K562 (cell line): ENCODE data around the gene TEX38. TPM values are rescaled to one million over a fixed set of nuclear protein-coding genes. Genes with fewer than 3 reads are reported as not detected.

ENCODE experiments used
- ATF3 ChIP-seq, 2 experiments: fragments of 450-650 bp in 1 of 2; sonication (generic) in 1 of 2; formaldehyde crosslinking in 1 of 2; IDR thresholded peaks in 1 of 2; conservative IDR thresholded peaks in 1 of 2; 2 replicates each; pipeline versions ENCODE4 v1.6.1 to v1.8.1; 2016 to 2023; ENCODE audit warnings: mild to moderate bottlenecking in 2 of 2, moderate library complexity in 2 of 2, inconsistent platforms in 1 of 2, missing genetic modification reagents in 1 of 2
- BHLHE40 ChIP-seq: IDR thresholded peaks from 2 replicates; pipeline ENCODE4 v1.6.1; 2011; ENCODE audit warnings: low read length, improper control_type of control experiment
- CHD1 ChIP-seq: fragments of 200-600 bp; sonication (generic); IDR thresholded peaks from one replicate; pipeline ENCODE4 v1.6.1; 2012; ENCODE audit warnings: mild to moderate bottlenecking, moderate library complexity, low read length, inconsistent platforms
- CREB1 ChIP-seq, 2 experiments: sonication (generic) in 1 of 2; formaldehyde crosslinking in 1 of 2; IDR thresholded peaks; 2 replicates each; pipeline versions ENCODE4 v1.6.1 to v1.8.0; 2012 to 2022; ENCODE audit warnings: inconsistent platforms in 1 of 2, mild to moderate bottlenecking in 1 of 2, missing genetic modification reagents in 1 of 2, moderate library complexity in 1 of 2
- CREBBP ChIP-seq: IDR thresholded peaks from one replicate; pipeline ENCODE4 v1.6.1; 2012; ENCODE audit warnings: low read depth, mild to moderate bottlenecking, control low read depth, inconsistent platforms, low read length
- DMBX1 ChIP-seq: fragments of 250-450 bp; sonication (Bioruptor Pico); IDR thresholded peaks from 2 replicates; pipeline ENCODE4 v1.8.0; 2022; ENCODE audit warnings: inconsistent platforms, mild to moderate bottlenecking, moderate library complexity, borderline replicate concordance
- EP300 ChIP-seq: IDR thresholded peaks from 2 replicates; pipeline ENCODE4 v1.6.1; 2012; ENCODE audit warnings: low read length, improper control_type of control experiment
- FOXA3 ChIP-seq, 2 experiments: fragments of 450-650 bp in 1 of 2; sonication (generic) in 1 of 2; formaldehyde crosslinking; IDR thresholded peaks in 1 of 2; conservative IDR thresholded peaks in 1 of 2; 2 replicates each; pipeline versions ENCODE4 v1.4.0 to v1.8.0; 2020 to 2022; ENCODE audit warnings: mild to moderate bottlenecking in 2 of 2, missing genetic modification reagents in 1 of 2
- FOXK2 ChIP-seq, 2 experiments: fragments of 450-650 bp; IDR thresholded peaks in 1 of 2; conservative IDR thresholded peaks in 1 of 2; 2 replicates each; pipeline ENCODE4 v1.6.1; 2016; ENCODE audit warnings: low read depth in 2 of 2, mild to moderate bottlenecking in 1 of 2
- JUN ChIP-seq, 2 experiments: sonication (generic) in 1 of 2; formaldehyde crosslinking in 1 of 2; IDR thresholded peaks; 2 replicates each; pipeline versions ENCODE4 v1.6.1 to v1.8.0; 2012 to 2022; ENCODE audit warnings: borderline replicate concordance in 2 of 2, mild to moderate bottlenecking in 2 of 2, improper control_type of control experiment in 1 of 2, low read depth in 1 of 2, low read length in 1 of 2, missing genetic modification reagents in 1 of 2
- JUND ChIP-seq, 2 experiments: IDR thresholded peaks; 2 replicates in 1 of 2; 3 replicates in 1 of 2; pipeline ENCODE4 v1.6.1; 2011; ENCODE audit warnings: borderline replicate concordance in 2 of 2, low read depth in 2 of 2, low read length in 2 of 2, improper control_type of control experiment in 1 of 2, missing biosample characterization in 1 of 2, missing genetic modification characterization in 1 of 2, missing genetic modification reagents in 1 of 2
- MAFG ChIP-seq: fragments of 450-650 bp; conservative IDR thresholded peaks from 2 replicates; pipeline ENCODE4 v1.6.1; 2016; ENCODE audit warnings: missing genetic modification characterization, missing compliant biosample characterization
- MAZ ChIP-seq, 2 experiments: fragments of 450-650 bp in 1 of 2; sonication (generic) in 1 of 2; formaldehyde crosslinking; IDR thresholded peaks in 1 of 2; conservative IDR thresholded peaks in 1 of 2; 2 replicates each; pipeline versions ENCODE4 v1.4.0 to v1.5.0; 2020; ENCODE audit warnings: mild to moderate bottlenecking in 1 of 2, missing genetic modification reagents in 1 of 2
- MEIS2 ChIP-seq: fragments of 450-650 bp; IDR thresholded peaks from 2 replicates; pipeline ENCODE4 v1.6.1; 2014; ENCODE audit warnings: mild to moderate bottlenecking; ENCODE audit not compliant: partially characterized antibody
- NRF1 ChIP-seq, 2 experiments: fragments of 450-650 bp; IDR thresholded peaks in 1 of 2; conservative IDR thresholded peaks in 1 of 2; 2 replicates each; pipeline ENCODE4 v1.6.1; 2014; ENCODE audit warnings: mild to moderate bottlenecking in 2 of 2
- PKNOX1 ChIP-seq: fragments of 450-650 bp; IDR thresholded peaks from 2 replicates; pipeline ENCODE4 v1.6.1; 2016
- POU5F1 ChIP-seq: fragments of 150-350 bp; IDR thresholded peaks from 2 replicates; pipeline ENCODE4 v1.6.1; 2014; ENCODE audit warnings: borderline replicate concordance, low read length, low read depth, mild to moderate bottlenecking; ENCODE audit not compliant: partially characterized antibody
- SMARCC2 ChIP-seq: fragments of 450-650 bp; IDR thresholded peaks from 2 replicates; pipeline ENCODE4 v1.6.1; 2017; ENCODE audit warnings: antibody characterized with exemption, moderate library complexity, mild to moderate bottlenecking, low read depth
- SP1 ChIP-seq: sonication (generic); formaldehyde crosslinking; IDR thresholded peaks from 2 replicates; pipeline ENCODE4 v1.8.1; 2022; ENCODE audit warnings: mild to moderate bottlenecking, missing genetic modification reagents
- TCF3 ChIP-seq: sonication (generic); formaldehyde crosslinking; IDR thresholded peaks from 2 replicates; pipeline ENCODE4 v1.4.0; 2020; ENCODE audit warnings: mild to moderate bottlenecking, missing genetic modification reagents
- ZBTB12 ChIP-seq: fragments of 250-450 bp; sonication (Bioruptor Pico); IDR thresholded peaks from 2 replicates; pipeline ENCODE4 v1.4.0; 2020
- ZNF175 ChIP-seq: fragments of 200-800 bp; sonication (Bioruptor generic); IDR thresholded peaks from 2 replicates; pipeline ENCODE4 v1.6.1; 2016; ENCODE audit warnings: low read depth, mild to moderate bottlenecking, missing genetic modification characterization, missing compliant biosample characterization
- ZNF583 ChIP-seq: fragments of 250-450 bp; sonication (Bioruptor Pico); IDR thresholded peaks from 2 replicates; pipeline ENCODE4 v1.4.0; 2020
- polyA plus RNA-seq, 8 experiments: library from polyadenylated mRNA; depleted of rRNA in 4 of 8; stranded (reverse) in 5 of 8; unstranded in 3 of 8; fragments of >200 nt; fragmentation: Nextera tagmentation in 2 of 8; fragmentation: Illumina TruSeq in 1 of 8; extraction: Ambion mirVana in 2 of 8; extraction: Trizol in 1 of 8; gene quantifications; 2 replicates each; pipeline versions ENCODE4 v1.2.1 to v1.2.3, GENCODE V29; 2011 to 2014; ENCODE audit warnings: inconsistent platforms in 1 of 8, missing spikeins in 1 of 8
- total RNA-seq, 7 experiments: library from RNA; depleted of rRNA in 6 of 7; stranded (reverse); fragments of >200 nt in 6 of 7; fragmentation: Illumina TruSeq in 2 of 7; extraction: Trizol in 2 of 7; gene quantifications; 2 replicates each; pipeline versions ENCODE4 v1.2.1 to v1.2.3, GENCODE V29; 2011 to 2021; ENCODE audit warnings: low replicate concordance in 1 of 7

The TEX38 gene
- total and polyA plus RNA-seq, 9 of the 15 experiments (the other 6 are each of a cell fraction or from before 2014, with no cell fraction given), result not detected

DNA sequence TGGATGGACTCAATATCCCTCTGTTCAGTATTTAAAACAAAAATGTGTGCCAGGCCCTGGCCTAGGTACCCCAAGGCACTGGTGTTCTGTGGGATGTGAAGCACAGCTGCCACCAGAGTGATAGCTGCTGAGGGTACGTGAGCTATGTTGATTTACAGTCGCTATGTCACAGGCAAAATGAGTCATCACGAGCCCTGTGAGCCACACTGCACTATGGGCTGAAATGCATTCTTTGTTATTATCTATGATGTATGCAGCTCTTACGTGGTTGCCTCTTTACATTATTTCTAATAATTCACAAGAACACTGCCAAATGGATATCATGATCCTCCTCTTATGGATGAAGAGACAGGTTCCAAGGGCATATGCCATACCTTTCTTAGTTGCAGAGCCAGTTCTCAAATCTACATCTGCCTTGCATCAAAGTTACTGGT, 2.1 kb downstream of the TEX38 start (continued):
- peak; percentile 97 for TF ChIP-seq JUN (IDR thresholded peaks at IDR 0.05; ENCODE audit: borderline replicate concordance, low read depth, low read length)
- TF ChIP-seq JUN (CRISPR knock-in tag; IDR thresholded peaks at IDR 0.05; ENCODE audit: borderline replicate concordance), result no peak
- TF ChIP-seq JUND (IDR thresholded peaks at IDR 0.05; ENCODE audit: borderline replicate concordance, low read depth, low read length), result peak; percentile 97
- TF ChIP-seq JUND (tag; IDR thresholded peaks at IDR 0.05; ENCODE audit: borderline replicate concordance, low read depth, low read length), result peak; percentile 99
- peak; percentile 48; the same call in 1 of the 2 replicates for TF ChIP-seq SMARCC2
- no peak for TF ChIP-seq ZNF175 (CRISPR knock-in tag)
- TF ChIP-seq MAZ (CRISPR knock-in tag; conservative IDR thresholded peaks at IDR 0.05 in 1 of 2, IDR thresholded peaks at IDR 0.05 in 1 of 2), result 0 out of 4 replicates have a peak, but pooled peaks of 1 of the 2 experiments have one; percentile 41
- TF ChIP-seq CREBBP, result no peak
- TF ChIP-seq TCF3 (CRISPR knock-in tag), result peak; percentile 71
- TF ChIP-seq EP300, result peak; percentile 10; the same call in 1 of the 2 replicates
- TF ChIP-seq BHLHE40, result peak; percentile 44; the same call in 1 of the 2 replicates
- TF ChIP-seq NRF1 (conservative IDR thresholded peaks at IDR 0.05 in 1 of 2, IDR thresholded peaks at IDR 0.05 in 1 of 2), result no peak
- TF ChIP-seq CHD1, result no peak
- TF ChIP-seq DMBX1 (CRISPR knock-in tag), result 0 out of 2 replicates have a peak, but pooled peaks have one; percentile 28
- TF ChIP-seq MAFG (tag), result 0 out of 2 replicates have a peak, but pooled peaks have one; percentile 4
- peak; percentile 57 to 84 for TF ChIP-seq FOXA3 (CRISPR knock-in tag; conservative IDR thresholded peaks at IDR 0.05 in 1 of 2, IDR thresholded peaks at IDR 0.05 in 1 of 2)
- peak; percentile 97 for TF ChIP-seq MEIS2
- TF ChIP-seq ZBTB12 (CRISPR knock-in tag), result peak; percentile 38; the same call in 1 of the 2 replicates
- peak; percentile 36; the same call in 1 of the 2 replicates for TF ChIP-seq CREB1 (IDR thresholded peaks at IDR 0.05)
- peak; percentile 85 for TF ChIP-seq CREB1 (CRISPR knock-in tag; IDR thresholded peaks at IDR 0.05)
- no peak for TF ChIP-seq POU5F1
- no peak for TF ChIP-seq SP1
- peak in 1 of 2 experiments; percentile 43; a peak in 2 of 4 replicates for TF ChIP-seq FOXK2 (conservative IDR thresholded peaks at IDR 0.05 in 1 of 2, IDR thresholded peaks at IDR 0.05 in 1 of 2; ENCODE audit: low read depth in 2 of 2)
- 0 out of 2 replicates have a peak, but pooled peaks have one; percentile 32 for TF ChIP-seq ZNF583 (CRISPR knock-in tag)
- peak; percentile 96 for TF ChIP-seq ATF3 (IDR thresholded peaks at IDR 0.05)
- peak; percentile 93; the same call in 1 of the 2 replicates for TF ChIP-seq ATF3 (CRISPR knock-in tag; conservative IDR thresholded peaks at IDR 0.05)
- TF ChIP-seq PKNOX1, result peak; percentile 88
